WTC11 (cell line): ENCODE data around the gene TBC1D22A. TPM values are rescaled to one million over a fixed set of nuclear protein-coding genes. Genes with fewer than 3 reads are reported as not detected.

Experiments used
- ATAC-seq: fragments of 200-7000 bp; cut with Tn5 transposase; 2 replicates; pipeline ENCODE4 v1.10.0; 2021; ENCODE audit warnings: mild to moderate bottlenecking, moderate library complexity
- CTCF ChIA-PET: fragments of 300-600 bp; sonication (Branson Sonifier 250); formaldehyde crosslinking; loops from one replicate; lab custom pipeline; 2021; ENCODE audit warnings: antibody characterized with exemption; lab: Charles Lee
- POLR2A ChIA-PET: fragments of 350-600 bp; sonication (Branson Sonifier 250); formaldehyde crosslinking; loops from one replicate; lab custom pipeline; 2021; ENCODE audit warnings: antibody characterized with exemption; lab: Charles Lee
- DNase-seq: peaks from one replicate; pipeline ENCODE4 v3.0.0; 2021; ENCODE audit warnings: low spot score
- H3K27ac Mint-ChIP-seq: 2 replicates; pipeline ENCODE4 v1.8.0; 2021; ENCODE audit warnings: mixed read lengths
- H3K27me3 Mint-ChIP-seq: 2 replicates; pipeline ENCODE4 v1.8.0; 2021; ENCODE audit warnings: low read depth, mild to moderate bottlenecking, moderate library complexity, mixed read lengths
- H3K36me3 Mint-ChIP-seq: 2 replicates; pipeline ENCODE4 v1.8.0; 2021; ENCODE audit warnings: mixed read lengths
- H3K4me1 Mint-ChIP-seq: 2 replicates; pipeline ENCODE4 v1.8.0; 2022; ENCODE audit warnings: mixed read lengths
- H3K4me3 Mint-ChIP-seq: 2 replicates; pipeline ENCODE4 v1.8.0; 2021; ENCODE audit warnings: mild to moderate bottlenecking, moderate library complexity, mixed read lengths
- H3K9me3 Mint-ChIP-seq: 2 replicates; pipeline ENCODE4 v1.8.0; 2021; ENCODE audit warnings: mixed read lengths
- EMX1 ChIP-seq: fragments of 250-450 bp; sonication (Bioruptor Pico); IDR thresholded peaks from 2 replicates; pipeline ENCODE4 v1.8.0; 2021; ENCODE audit warnings: mild to moderate bottlenecking
- ESRRA ChIP-seq: sonication (generic); formaldehyde crosslinking; IDR thresholded peaks from 2 replicates; pipeline ENCODE4 v1.8.1; 2022; ENCODE audit warnings: mild to moderate bottlenecking, missing genetic modification reagents, borderline replicate concordance
- GRHL2 ChIP-seq: fragments of 250-450 bp; sonication (Bioruptor Pico); IDR thresholded peaks from 2 replicates; pipeline ENCODE4 v1.8.0; 2022; ENCODE audit warnings: mild to moderate bottlenecking, moderate library complexity; ENCODE audit not compliant: insufficient replicate concordance, severe bottlenecking
- IRF1 ChIP-seq: sonication (generic); formaldehyde crosslinking; IDR thresholded peaks from 2 replicates; pipeline ENCODE4 v1.8.0; 2023; ENCODE audit warnings: missing genetic modification reagents
- PRDM15 ChIP-seq: sonication (generic); formaldehyde crosslinking; IDR thresholded peaks from 2 replicates; pipeline ENCODE4 v1.8.0; 2022; ENCODE audit warnings: missing genetic modification reagents
- SMAD4 ChIP-seq: sonication (generic); formaldehyde crosslinking; IDR thresholded peaks from 2 replicates; pipeline ENCODE4 v1.8.0; 2022; ENCODE audit warnings: mild to moderate bottlenecking, missing genetic modification reagents
- TCF7 ChIP-seq: sonication (generic); formaldehyde crosslinking; IDR thresholded peaks from 2 replicates; pipeline ENCODE4 v1.8.0; 2022; ENCODE audit warnings: mild to moderate bottlenecking, low read depth, missing genetic modification reagents, moderate library complexity
- USF1 ChIP-seq: sonication (generic); formaldehyde crosslinking; IDR thresholded peaks from 2 replicates; pipeline ENCODE4 v1.8.0; 2022; ENCODE audit warnings: mild to moderate bottlenecking, missing genetic modification reagents
- USF2 ChIP-seq: sonication (generic); formaldehyde crosslinking; IDR thresholded peaks from 2 replicates; pipeline ENCODE4 v1.8.1; 2023; ENCODE audit warnings: mild to moderate bottlenecking, missing genetic modification reagents, moderate library complexity
- ZNF232 ChIP-seq: sonication (generic); formaldehyde crosslinking; IDR thresholded peaks from 2 replicates; pipeline ENCODE4 v1.8.0; 2022; ENCODE audit warnings: mild to moderate bottlenecking, missing genetic modification reagents
- ZNF317 ChIP-seq: sonication (generic); formaldehyde crosslinking; IDR thresholded peaks from 2 replicates; pipeline ENCODE4 v1.8.1; 2023; ENCODE audit warnings: low read depth, mild to moderate bottlenecking, moderate library complexity, missing genetic modification reagents, borderline replicate concordance
- ZNF396 ChIP-seq: fragments of 250-450 bp; sonication (Bioruptor Pico); IDR thresholded peaks from 2 replicates; pipeline ENCODE4 v1.8.0; 2021; ENCODE audit warnings: mild to moderate bottlenecking, moderate library complexity, borderline replicate concordance
- ZNF425 ChIP-seq: fragments of 250-450 bp; sonication (Bioruptor Pico); conservative IDR thresholded peaks from 2 replicates; pipeline ENCODE4 v1.9.0; 2021; ENCODE audit warnings: mild to moderate bottlenecking
- ZNF671 ChIP-seq: fragments of 250-450 bp; sonication (Bioruptor Pico); IDR thresholded peaks from 2 replicates; pipeline ENCODE4 v1.8.0; 2021; ENCODE audit warnings: mild to moderate bottlenecking
- ZSCAN18 ChIP-seq: fragments of 250-450 bp; sonication (Bioruptor Pico); IDR thresholded peaks from 2 replicates; pipeline ENCODE4 v2.1.2; 2022; ENCODE audit warnings: mild to moderate bottlenecking, moderate library complexity
- total RNA-seq: library from RNA; stranded (reverse); gene quantifications from 3 replicates; pipeline ENCODE4 v1.2.3, GENCODE V29; 2021

Gene TBC1D22A
- total RNA-seq, 1 experiment from 2014 or later, result 18.1 TPM

GRCh38 chr22:47146391-47146790, 383.9 kb downstream of the TBC1D22A start:
- no peaks in the 10 kb centered on the region for H3K4me1 Mint-ChIP-seq
- no peak for ATAC-seq
- no peak overlapping the region for H3K27ac Mint-ChIP-seq
- CTCF ChIA-PET, result no interaction called here
- H3K9me3 Mint-ChIP-seq, result no peaks in the 10 kb centered on the region
- POLR2A ChIA-PET, result no interaction called here
- no peaks in the 10 kb centered on the region; the same call in 1 of the 2 replicates for H3K27me3 Mint-ChIP-seq
- no peaks in the 10 kb centered on the region for H3K36me3 Mint-ChIP-seq
- no peak for TF ChIP-seq ZNF425
- no peak for TF ChIP-seq ZNF671
- no peak overlapping the region for H3K4me3 Mint-ChIP-seq
- no peak for DNase-seq

GRCh38 chr22:47146941-47147340, 384.5 kb downstream of the TBC1D22A start:
- ATAC-seq (no peak), DNase-seq (no peak)
- ChIA-PET POLR2A (no interaction called here), CTCF (no interaction called here)
- H3K9me3 Mint-ChIP-seq, result no peaks in the 10 kb centered on the region
- H3K27ac Mint-ChIP-seq, result no peak overlapping the region
- no peak overlapping the region for H3K4me3 Mint-ChIP-seq
- no peaks in the 10 kb centered on the region; the same call in 1 of the 2 replicates for H3K27me3 Mint-ChIP-seq
- TF ChIP-seq ZNF396 (CRISPR knock-in tag), result no peak
- no peak for TF ChIP-seq SMAD4 (CRISPR knock-in tag)
- no peak for TF ChIP-seq ZSCAN18 (CRISPR knock-in tag)
- no peak for TF ChIP-seq EMX1
- no peak for TF ChIP-seq IRF1 (CRISPR knock-in tag)
- TF ChIP-seq PRDM15 (CRISPR knock-in tag), result no peak
- no peak for TF ChIP-seq USF1
- no peak for TF ChIP-seq ESRRA (CRISPR knock-in tag)
- no peak for TF ChIP-seq ZNF317 (CRISPR knock-in tag)
- no peak for TF ChIP-seq TCF7 (CRISPR knock-in tag)
- TF ChIP-seq GRHL2, result no peak
- no peak for TF ChIP-seq USF2 (CRISPR knock-in tag)
- no peak for TF ChIP-seq ZNF232 (CRISPR knock-in tag)
- H3K4me1 Mint-ChIP-seq, result no peaks in the 10 kb centered on the region
- no peaks in the 10 kb centered on the region for H3K36me3 Mint-ChIP-seq
